ENCODE measurements around the gene INPP5A. TPM values are rescaled to one million over a fixed set of nuclear protein-coding genes. Genes with fewer than 3 reads are reported as not detected.
"Not testable (repeated sequence)": the region's sequence is repeated elsewhere in the genome, so short reads cannot be mapped to it uniquely, and the experiment has no call there.

The INPP5A gene
- total and polyA plus RNA-seq, 4 donors, result 34.7 to 43.5 (median 41.2) TPM

DNA sequence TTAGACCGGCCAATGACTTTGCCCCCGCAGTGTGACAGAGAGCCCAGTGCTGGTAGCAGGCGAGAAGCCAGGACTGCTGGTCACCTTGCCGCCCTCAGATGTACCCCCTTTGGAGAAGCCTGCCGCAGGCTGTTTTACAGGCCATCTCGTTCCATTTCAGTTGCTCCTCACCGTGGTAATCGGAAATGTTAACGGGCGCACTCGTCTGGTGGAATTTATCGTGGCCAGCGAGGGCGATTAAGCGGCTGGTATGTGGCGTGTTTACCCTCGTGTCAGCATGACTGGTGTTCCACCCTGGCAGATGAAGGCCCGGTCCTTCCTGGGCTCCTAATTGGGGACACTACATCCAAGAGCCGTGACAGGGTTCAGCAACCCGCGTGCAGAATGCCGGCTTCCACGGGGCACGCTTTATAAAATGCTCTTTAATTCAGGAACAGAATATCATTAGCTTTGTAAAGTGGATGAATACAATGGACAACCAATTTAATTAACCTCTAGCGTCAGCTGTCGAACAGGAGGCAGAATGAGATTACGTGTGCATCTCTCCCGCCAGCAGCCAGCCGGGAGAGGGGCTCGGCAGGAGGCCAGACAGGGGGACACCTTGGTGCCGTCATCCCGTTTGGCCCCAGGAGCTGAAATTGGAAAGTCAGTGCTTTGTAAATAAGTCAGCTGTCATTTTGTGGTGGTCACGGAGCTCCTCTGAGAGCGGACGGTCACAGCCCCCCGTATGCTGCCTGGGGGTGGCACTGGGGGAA is 140.1 kb downstream of the INPP5A start:
- H3K27ac ChIP-seq (ENCODE audit: low read depth, low read length), result no peak overlapping the region

DNA sequence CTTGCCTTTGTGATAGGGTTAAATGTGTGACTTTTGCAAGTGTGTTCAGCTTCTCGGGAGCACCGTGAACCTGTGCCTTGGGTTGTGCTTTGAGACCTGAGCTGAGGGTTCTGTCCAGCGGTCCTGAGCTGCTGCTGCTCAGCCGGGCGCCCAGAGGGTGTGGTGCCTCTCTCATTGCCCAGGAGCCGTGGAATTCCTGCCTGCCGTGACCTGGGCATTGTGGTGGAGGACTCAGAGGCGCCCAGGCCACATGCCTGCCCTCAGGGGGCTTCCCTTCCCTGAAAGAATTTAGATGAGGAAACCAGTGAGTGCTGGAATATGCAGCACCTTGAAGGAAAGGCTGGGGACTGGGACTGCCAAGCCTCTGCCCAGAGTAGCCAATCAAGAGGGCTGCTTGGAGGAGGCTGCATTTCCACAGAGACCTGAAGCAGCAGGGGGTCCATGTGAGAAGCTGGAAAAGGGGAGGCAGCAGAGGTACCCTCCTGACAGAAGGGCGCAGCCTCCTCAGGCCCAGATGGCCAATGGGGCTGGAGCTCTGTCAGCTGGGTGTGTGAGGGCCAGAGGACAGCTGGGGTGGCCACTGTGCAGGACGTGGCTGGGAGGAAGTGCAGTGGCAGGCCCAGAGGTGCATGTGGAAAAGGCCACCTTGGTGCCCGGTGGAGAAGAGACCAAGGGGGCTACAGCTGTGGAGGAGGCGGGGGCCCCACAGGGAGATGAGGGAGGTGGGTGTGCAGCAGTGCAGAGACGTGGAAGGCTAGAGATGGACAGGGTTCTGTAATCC is 141.0 kb downstream of the INPP5A start:
- 97% methylated on average over 13 of the region's 13 CpGs for WGBS (ENCODE audit: insufficient coverage)
- Histone ChIP-seq H3K27ac (ENCODE audit: low read depth, low read length) (no peak overlapping the region), H3K4me3 (ENCODE audit: low read depth, low read length) (no peak overlapping the region), H3K36me3 (ENCODE audit: control insufficient read depth, insufficient read depth, low read length) (peaks cover 9% of the 10 kb centered on the region), H3K27me3 (ENCODE audit: control insufficient read depth, insufficient read depth, low read length) (peaks cover 2% of the 10 kb centered on the region), H3K9me3 (ENCODE audit: control insufficient read depth, insufficient read depth, low read length) (no peaks in the 10 kb centered on the region), H3K4me1 (ENCODE audit: control insufficient read depth, insufficient read depth, low read length) (peaks cover 24% of the 10 kb centered on the region)
- no peak for DNase-seq (ENCODE audit: low read depth in 4 of 6, low spot score in 6 of 6)

More for the DNA sequence above, 140.1 kb downstream of the INPP5A start:
- Histone ChIP-seq H3K9me3 (ENCODE audit: control insufficient read depth, insufficient read depth, low read length) (no peaks in the 10 kb centered on the region), H3K36me3 (ENCODE audit: control insufficient read depth, insufficient read depth, low read length) (peaks cover 9% of the 10 kb centered on the region), H3K4me3 (ENCODE audit: low read depth, low read length) (no peak overlapping the region), H3K27me3 (ENCODE audit: control insufficient read depth, insufficient read depth, low read length) (peaks cover 2% of the 10 kb centered on the region), H3K4me1 (ENCODE audit: control insufficient read depth, insufficient read depth, low read length) (peaks cover 24% of the 10 kb centered on the region)
- 55% methylated on average over 27 of the region's 36 CpGs for WGBS (ENCODE audit: insufficient coverage)
- DNase-seq (ENCODE audit: low read depth in 4 of 6, low spot score in 6 of 6), result peak in 2 of 6 donors; percentile 33 to 70

DNA sequence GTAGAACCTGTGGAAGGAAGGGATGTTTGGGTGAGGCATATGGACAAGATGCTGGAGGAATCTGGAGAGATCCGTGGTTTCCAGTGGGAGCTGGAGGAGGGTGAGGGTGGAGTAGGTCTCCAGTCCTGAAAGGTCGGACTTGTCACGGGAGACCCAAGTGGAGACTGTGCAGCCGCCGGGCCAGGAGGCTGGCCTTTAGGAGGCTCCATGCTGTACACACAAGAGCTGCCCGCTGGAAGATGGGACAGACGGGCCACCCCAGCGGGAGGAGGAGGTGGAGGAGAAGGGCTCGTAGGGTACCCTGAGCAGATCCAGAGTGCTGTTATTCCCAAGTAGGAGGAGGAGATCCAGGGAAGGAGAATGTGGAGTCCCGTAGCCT is 141.6 kb downstream of the INPP5A start:
- Histone ChIP-seq H3K4me3 (ENCODE audit: low read depth, low read length) (no peak overlapping the region), H3K4me1 (ENCODE audit: control insufficient read depth, insufficient read depth, low read length) (peaks cover 24% of the 10 kb centered on the region), H3K27ac (ENCODE audit: low read depth, low read length) (no peak overlapping the region), H3K27me3 (ENCODE audit: control insufficient read depth, insufficient read depth, low read length) (peaks cover 2% of the 10 kb centered on the region), H3K36me3 (ENCODE audit: control insufficient read depth, insufficient read depth, low read length) (peaks cover 9% of the 10 kb centered on the region), H3K9me3 (ENCODE audit: control insufficient read depth, insufficient read depth, low read length) (no peaks in the 10 kb centered on the region)
- no peak for DNase-seq (ENCODE audit: low read depth in 4 of 6, low spot score in 6 of 6)
- 97% methylated on average over 9 of the region's 10 CpGs for WGBS (ENCODE audit: insufficient coverage)

DNA sequence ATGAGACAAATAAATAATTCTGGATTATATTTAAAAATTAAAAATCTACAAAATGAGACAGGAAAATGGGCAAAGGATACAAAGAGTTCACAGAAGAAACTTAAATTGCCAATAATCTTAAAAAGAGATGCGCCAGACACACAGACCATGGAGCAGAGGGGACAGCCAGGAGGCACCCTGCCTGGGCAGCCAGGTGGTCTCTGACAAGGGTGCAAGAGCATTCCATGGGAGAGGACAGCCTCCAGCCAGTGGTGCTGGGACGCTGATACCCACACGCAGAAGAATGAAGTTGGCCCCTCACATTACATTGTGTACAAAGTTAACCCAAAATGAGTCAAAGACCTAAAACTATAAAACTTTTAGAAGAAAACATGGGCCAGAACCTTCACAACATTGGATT is 142.1 kb downstream of the INPP5A start:
- 88% methylated on average over 3 of the region's 3 CpGs for WGBS (ENCODE audit: insufficient coverage)
- H3K4me1 ChIP-seq (ENCODE audit: control insufficient read depth, insufficient read depth, low read length), result peaks cover 26% of the 10 kb centered on the region
- no peak for DNase-seq (ENCODE audit: low read depth in 4 of 6, low spot score in 6 of 6)
- peaks cover 6% of the 10 kb centered on the region for H3K27me3 ChIP-seq (ENCODE audit: control insufficient read depth, insufficient read depth, low read length)
- H3K27ac ChIP-seq (ENCODE audit: low read depth, low read length), result no peak overlapping the region
- H3K4me3 ChIP-seq (ENCODE audit: low read depth, low read length), result no peak overlapping the region
- H3K36me3 ChIP-seq (ENCODE audit: control insufficient read depth, insufficient read depth, low read length), result peaks cover 9% of the 10 kb centered on the region
- H3K9me3 ChIP-seq (ENCODE audit: control insufficient read depth, insufficient read depth, low read length), result no peaks in the 10 kb centered on the region

DNA sequence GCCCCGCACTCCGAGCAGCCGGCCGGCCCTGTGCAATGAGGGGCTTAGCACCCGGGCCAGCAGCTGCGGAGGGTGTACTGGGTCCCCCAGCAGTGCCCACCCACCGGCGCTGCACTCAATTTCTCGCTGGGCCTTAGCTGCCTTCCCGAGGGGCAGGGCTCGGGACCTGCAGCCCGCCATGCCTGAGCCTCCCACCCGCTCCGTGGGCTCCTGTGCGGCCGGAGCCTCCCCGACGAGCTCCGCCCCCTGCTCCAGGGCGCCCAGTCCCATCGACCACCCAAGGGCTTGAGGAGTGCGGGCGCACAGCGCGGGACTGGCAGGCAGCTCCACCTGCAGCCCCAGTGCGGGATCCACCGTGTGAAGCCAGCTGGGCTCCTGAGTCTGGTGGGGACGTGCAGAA is 143.2 kb downstream of the INPP5A start:
- H3K27me3 ChIP-seq (ENCODE audit: control insufficient read depth, insufficient read depth, low read length); H3K36me3 ChIP-seq (ENCODE audit: control insufficient read depth, insufficient read depth, low read length); H3K4me3 ChIP-seq (ENCODE audit: low read depth, low read length); H3K27ac ChIP-seq (ENCODE audit: low read depth, low read length); H3K9me3 ChIP-seq (ENCODE audit: control insufficient read depth, insufficient read depth, low read length); DNase-seq (ENCODE audit: low read depth in 4 of 6, low spot score in 6 of 6): not testable (repeated sequence)
- H3K4me1 ChIP-seq (ENCODE audit: control insufficient read depth, insufficient read depth, low read length), result peaks cover 37% of the 10 kb centered on the region
- WGBS (ENCODE audit: insufficient coverage), result 92% methylated on average over 18 of the region's 28 CpGs

DNA sequence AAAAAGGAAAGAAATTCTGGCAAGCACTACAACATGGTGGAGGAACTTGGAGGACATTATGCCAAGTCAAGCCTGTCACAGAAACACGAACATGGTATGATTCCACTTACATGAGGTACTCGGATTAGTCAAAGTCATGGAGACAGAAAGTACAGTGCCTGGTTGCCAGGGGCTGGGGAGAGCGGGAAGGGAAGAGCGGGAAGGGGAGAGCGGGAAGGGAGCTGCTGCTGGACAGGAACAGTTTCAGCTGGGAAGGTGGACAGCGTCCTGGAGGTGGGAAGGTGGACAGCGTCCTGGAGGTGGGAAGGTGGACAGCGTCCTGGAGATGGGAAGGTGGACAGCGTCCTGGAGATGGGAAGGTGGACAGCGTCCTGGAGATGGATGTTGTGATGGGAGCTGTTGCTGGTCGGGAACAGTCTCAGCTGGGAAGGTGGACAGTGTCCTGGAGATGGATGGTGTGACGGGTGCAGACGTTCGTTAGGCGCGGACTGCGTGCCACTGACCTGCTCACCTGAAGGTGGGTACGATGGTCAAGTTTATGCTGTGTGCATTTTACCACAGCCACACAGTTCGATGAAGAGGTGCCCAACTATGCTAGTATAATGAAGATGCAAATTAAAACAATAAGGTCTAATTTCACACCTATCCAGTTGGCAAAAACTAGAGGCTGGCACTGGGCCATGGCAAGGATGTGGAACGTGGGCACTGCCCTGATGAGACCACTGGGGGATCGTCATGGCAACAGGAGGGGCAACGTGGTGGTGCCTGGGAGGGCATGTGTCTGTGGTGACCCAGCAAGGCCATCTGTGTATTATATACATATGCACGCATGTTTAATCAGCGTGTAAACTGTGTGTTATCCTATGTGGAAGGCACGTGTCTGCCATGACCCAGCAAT is 144.5 kb downstream of the INPP5A start:
- 90% methylated on average over 19 of the region's 25 CpGs for WGBS (ENCODE audit: insufficient coverage)
- no peak overlapping the region for H3K4me3 ChIP-seq (ENCODE audit: low read depth, low read length)
- no peak overlapping the region for H3K27ac ChIP-seq (ENCODE audit: low read depth, low read length)
- peaks cover 4% of the 10 kb centered on the region for H3K27me3 ChIP-seq (ENCODE audit: control insufficient read depth, insufficient read depth, low read length)
- DNase-seq (ENCODE audit: low read depth in 4 of 6, low spot score in 6 of 6), result no peak
- H3K9me3 ChIP-seq (ENCODE audit: control insufficient read depth, insufficient read depth, low read length), result no peaks in the 10 kb centered on the region
- peaks cover 10% of the 10 kb centered on the region for H3K36me3 ChIP-seq (ENCODE audit: control insufficient read depth, insufficient read depth, low read length)
- peaks cover 35% of the 10 kb centered on the region for H3K4me1 ChIP-seq (ENCODE audit: control insufficient read depth, insufficient read depth, low read length)

DNA sequence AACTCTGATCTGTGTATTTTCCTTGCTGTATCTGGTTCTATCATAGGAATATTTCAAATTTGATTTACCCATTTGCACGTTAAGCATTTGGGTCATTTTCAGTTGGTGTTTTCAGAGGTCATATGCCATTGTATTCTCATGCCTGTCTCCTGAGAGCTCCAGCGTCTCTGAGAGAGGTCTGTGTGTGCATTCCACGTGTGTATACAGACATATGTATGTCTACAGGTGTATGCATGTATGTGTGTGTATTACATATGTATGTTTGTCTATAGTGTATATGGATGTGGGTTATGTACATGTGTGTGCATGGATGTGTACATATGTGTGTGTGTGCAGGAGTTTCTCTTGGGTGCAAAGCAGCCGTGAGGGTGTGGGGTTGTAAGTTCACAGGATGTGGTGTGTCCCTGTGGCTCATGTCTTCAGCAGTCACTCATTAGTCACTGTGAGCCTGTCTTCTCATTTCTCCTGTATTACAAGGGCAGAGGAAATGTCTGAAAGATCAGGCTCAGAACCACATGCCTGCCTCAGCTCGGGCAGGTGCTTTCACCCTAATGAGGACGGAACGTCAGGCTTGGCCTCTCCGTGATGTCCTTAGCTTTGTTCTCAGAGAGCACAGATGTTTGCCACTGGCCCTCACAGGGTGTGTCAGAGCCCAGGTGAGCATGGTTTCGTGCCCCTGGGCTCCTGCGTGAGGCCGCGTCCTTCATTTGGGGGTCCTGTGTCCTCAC is 146.7 kb downstream of the INPP5A start:
- WGBS (ENCODE audit: insufficient coverage), result 87% methylated on average over 9 of the region's 12 CpGs
- H3K27ac ChIP-seq (ENCODE audit: low read depth, low read length), result no peak overlapping the region
- H3K36me3 ChIP-seq (ENCODE audit: control insufficient read depth, insufficient read depth, low read length), result peaks cover 16% of the 10 kb centered on the region

DNA sequence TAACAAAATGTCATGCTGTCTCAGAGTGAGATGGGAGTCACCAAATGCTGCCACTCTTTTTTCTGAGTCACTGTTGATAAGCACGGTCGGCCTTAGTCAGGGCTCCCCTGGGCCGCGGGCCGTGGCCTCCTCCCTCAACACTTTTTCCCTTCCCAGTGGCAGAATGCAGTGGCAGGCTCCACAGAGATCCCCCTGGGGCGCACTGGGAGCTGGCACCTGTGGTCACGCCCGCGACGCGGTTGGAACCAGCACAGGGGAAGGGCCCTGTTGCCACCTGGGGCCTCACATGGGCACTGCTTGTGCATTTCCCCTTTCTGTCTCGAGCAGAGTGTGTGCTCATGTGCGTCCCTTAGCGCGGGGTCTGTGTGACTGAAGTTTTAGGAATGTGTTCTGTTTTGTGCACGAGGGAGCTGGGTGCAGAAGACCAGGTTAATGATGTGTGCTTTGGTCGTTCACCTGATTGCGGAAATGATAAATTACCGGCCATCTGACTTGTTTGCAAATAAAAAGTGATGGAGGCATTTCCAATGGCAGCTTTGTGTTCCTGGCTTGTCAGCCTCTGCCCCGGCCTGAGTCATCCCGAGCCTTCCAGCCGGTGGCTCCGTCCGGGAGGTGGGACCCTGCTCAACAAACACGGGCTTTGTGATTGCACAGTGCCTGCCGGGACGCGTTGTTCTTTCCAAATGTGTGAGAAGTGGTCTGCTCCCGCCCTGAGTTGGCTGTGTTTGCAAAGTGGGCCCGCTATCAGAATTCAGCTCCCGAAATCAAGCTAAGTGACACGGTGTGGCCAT is 147.7 kb downstream of the INPP5A start:
- Histone ChIP-seq H3K4me3 (ENCODE audit: low read depth, low read length) (no peak overlapping the region), H3K27ac (ENCODE audit: low read depth, low read length) (no peak overlapping the region), H3K4me1 (ENCODE audit: control insufficient read depth, insufficient read depth, low read length) (peaks cover 23% of the 10 kb centered on the region), H3K36me3 (ENCODE audit: control insufficient read depth, insufficient read depth, low read length) (peaks cover 22% of the 10 kb centered on the region), H3K27me3 (ENCODE audit: control insufficient read depth, insufficient read depth, low read length) (peaks cover 4% of the 10 kb centered on the region), H3K9me3 (ENCODE audit: control insufficient read depth, insufficient read depth, low read length) (no peaks in the 10 kb centered on the region)
- DNase-seq (ENCODE audit: low read depth in 4 of 6, low spot score in 6 of 6), result peak in 2 of 6 donors; percentile 60
- WGBS (ENCODE audit: insufficient coverage), result 55% methylated on average over 29 of the region's 32 CpGs

More for the DNA sequence above, 146.7 kb downstream of the INPP5A start:
- no peaks in the 10 kb centered on the region for H3K9me3 ChIP-seq (ENCODE audit: control insufficient read depth, insufficient read depth, low read length)
- H3K4me3 ChIP-seq (ENCODE audit: low read depth, low read length), result no peak overlapping the region
- no peak for DNase-seq (ENCODE audit: low read depth in 4 of 6, low spot score in 6 of 6)
- peaks cover 4% of the 10 kb centered on the region for H3K27me3 ChIP-seq (ENCODE audit: control insufficient read depth, insufficient read depth, low read length)
- H3K4me1 ChIP-seq (ENCODE audit: control insufficient read depth, insufficient read depth, low read length), result peaks cover 23% of the 10 kb centered on the region
